HG02970 (cell line): ENCODE data around the gene LMAN1L.
"Not testable (repeated sequence)": the region's sequence is repeated elsewhere in the genome, so short reads cannot be mapped to it uniquely, and the experiment has no call there.

Experiments used
- ATAC-seq: cut with Tn5 transposase; IDR thresholded peaks from one replicate; pipeline ENCODE4 v1.9.1; 2021; ENCODE audit warnings: mild to moderate bottlenecking, moderate library complexity, moderate number of reproducible peaks; ENCODE audit not compliant: unreplicated experiment, low FRiP score

Gene LMAN1L

DNA sequence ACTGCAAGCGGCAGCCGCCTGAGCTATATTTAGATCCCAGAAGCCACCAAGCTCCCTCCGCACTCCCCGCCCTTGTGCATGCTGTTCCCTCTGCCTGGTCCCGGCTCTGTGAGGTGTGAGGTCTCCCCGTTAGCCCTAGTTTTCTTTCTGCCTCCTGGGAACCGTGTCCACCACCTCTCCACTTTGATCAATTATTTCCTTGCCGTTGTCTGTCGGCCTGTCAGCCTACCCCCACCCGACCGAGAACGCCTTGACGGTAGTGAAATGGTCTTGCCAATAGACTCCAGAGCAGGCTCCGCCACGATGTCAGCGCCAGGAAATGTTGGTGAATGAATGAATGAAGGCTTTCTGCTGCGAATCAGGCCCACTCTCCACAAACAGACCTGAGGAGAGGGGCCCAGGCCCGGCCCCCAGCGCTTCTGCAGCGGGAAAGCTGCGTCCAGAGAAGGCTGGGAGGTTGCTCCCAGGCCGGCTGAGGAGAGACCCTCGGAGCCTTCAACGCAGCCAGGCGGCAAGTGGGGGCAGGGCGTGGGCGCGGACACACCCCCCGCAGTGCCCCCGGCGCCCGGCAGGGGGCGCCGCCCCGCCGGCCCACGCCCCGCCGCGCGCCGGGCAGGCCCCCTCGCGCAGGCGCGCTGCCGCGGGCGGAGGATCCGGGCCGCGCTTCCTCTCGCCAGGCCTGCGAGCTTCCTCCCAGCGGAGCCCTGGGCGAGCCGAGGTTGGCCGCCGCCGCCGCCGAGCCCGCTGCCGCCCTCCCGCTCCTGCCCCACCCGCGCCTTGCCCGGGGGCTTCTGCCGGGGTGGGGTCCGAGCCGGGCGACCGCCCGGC lies 31.0 kb upstream of the LMAN1L start, which contains the start of gene CSK:
TSS of gene CSK (plus strand) at position 650 of the 828 bp plus-strand sequence. CDS start 16,218 bp downstream, outside the sequence.
- ATAC-seq, result peak; percentile 46

DNA sequence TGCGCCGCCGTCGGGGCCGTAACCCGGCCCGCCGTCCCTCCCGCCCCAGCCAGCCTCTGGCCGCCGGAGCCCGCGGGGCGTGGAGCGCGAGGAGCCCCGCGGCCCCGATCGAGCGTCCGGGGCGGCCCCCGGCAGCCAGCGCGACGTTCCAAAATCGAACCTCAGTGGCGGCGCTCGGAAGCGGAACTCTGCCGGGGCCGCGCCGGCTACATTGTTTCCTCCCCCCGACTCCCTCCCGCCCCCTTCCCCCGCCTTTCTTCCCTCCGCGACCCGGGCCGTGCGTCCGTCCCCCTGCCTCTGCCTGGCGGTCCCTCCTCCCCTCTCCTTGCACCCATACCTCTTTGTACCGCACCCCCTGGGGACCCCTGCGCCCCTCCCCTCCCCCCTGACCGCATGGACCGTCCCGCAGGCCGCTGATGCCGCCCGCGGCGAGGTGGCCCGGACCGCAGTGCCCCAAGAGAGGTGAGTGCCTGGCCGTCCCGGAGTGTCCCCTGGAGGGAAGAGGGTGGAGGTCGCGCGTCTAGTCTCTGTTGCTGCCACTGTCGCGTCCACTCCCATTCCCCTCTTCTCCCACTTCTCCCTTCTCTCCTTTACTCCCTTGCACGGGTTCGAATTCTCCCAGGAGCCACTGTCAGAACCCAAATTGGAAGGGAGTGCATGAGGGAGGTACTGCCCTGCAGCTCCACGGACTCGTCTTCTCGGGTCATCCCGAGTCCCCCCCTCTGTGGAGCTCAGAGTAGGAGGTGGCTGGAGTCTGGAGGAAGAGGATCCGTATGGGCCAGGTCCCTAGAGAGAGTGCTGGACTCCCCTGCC lies 30.2 kb upstream of the LMAN1L start:
- ATAC-seq, result peak; percentile 19

DNA sequence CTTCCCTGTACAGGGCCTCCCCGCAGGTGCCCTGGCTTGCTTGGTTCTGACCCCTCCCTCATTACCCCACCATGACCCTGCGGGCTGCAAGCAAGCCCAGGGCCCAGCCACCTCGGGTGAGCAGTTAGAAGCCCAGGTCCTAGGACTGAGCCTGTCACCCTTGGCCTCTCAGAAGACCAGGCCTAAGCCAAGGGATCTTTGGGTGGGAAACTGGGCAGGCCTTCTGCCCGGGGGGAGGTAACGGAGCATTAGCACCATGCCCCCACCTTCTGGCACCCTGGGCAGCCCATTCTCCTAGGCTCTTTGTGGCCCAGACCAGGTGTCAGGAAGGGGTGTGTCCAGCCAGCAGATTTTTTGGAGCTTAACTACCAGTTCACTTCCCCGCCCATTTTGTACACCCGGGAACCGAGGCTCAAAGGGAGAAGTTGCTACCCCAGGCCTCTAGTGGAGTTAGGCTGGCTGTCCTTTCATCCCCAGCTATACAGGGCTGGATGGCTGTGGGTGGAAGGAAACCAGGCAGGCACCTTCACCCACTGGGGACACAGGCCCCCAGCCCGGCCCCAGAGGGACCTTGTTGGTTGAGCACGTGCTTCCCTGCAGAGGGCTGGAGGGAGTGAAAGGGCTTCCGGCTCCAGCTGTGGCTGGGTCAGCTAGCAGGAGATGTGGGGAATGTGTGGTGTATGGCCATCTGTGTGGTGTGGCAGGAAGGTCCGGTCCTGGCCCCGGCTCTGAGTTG lies 29.4 kb upstream of the LMAN1L start:
- no peak for ATAC-seq

DNA sequence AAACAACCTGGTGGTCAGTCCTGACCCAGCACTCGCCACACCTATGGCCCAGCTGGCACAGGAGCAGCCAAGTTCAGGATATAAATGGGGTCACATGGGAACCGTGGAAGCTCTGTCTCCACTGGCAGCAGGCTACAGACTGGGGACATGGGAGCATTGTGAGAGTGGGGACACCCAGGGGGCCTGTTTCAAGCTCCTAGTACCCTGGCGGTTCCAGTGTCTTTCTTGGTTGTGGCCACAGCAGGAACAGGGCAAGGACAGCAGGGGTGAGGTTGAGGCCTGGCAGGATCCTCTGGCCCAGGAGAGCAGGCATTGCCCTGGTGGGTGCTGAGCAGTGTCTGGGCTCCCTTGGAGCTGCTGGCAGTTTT lies 28.8 kb upstream of the LMAN1L start:
- no peak for ATAC-seq

DNA sequence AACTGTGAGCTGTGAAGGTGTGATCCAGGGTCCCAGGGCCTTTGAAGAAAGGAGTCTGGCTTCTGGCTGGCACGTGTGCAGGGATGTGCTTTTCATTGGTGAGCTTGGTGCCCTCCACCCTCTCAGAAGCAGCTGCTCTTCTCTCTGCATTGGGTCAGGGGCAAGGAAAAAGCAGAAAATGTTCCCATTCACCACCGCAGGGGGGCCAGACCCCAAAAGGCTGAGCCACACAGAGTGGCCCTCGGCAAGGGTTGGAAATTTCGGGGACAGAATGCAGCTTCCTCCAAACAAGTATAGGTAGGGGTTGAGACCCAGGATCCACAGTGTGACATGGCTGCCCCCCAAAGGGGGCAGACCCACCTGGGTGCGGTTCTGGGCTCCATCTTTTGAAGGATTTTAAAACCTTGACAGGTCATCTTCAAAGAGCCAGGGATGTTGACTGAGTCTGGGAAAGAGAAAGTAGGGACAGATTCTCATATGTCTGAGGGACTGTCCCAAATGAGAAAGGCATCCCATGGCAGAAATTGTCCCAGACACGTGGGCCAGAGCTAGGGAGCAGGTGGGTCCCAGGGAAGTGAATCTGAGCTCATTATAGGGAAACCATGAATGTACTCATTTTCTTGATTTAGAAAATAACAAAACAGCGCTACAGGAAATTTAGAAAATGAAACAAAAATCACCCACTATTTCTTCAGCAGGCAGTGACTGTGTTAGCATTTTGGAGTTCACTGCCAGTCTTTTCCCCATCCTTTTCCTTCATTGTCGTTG lies 28.0 kb upstream of the LMAN1L start:
- ATAC-seq, result no peak

DNA sequence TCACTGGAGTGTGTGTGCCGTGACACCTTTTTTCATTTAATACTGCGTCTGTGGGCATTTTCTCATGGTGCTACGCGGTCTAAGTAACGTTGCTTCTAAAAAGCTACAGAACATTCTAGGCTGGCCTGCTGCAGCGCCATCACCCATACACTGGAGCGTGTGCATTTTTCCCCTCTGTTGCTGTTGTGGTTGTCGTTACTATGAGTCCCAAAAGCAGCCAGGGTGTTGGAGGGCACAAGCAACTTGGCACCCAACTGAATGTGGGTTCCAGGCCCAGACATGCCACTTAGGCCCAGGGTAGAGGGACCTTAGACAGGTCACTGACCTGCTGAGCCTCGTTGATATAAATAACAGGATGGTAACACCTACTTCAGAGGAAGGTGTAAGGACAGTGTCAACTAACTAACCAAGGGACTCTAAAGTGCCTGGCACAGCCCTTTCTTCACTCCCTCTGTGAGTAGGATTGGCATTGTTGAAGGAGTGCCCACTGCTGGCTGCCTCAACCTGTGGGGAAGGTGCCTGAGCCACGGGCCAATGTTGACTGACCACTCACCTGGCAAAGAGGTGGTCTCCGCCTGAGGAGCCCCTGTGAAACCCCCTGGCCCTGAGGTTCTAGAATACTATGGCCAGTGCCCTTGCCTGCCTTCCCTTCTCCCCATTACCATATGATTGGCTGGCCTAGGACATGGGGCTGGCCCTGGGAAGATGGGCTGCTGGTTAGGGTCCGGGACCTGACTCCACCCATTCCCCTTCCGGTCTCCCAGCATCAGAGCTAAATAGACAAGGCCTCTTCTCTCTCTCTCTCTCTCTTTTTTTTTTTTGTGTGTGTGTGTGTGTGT lies 27.2 kb upstream of the LMAN1L start:
- ATAC-seq, result no peak

DNA sequence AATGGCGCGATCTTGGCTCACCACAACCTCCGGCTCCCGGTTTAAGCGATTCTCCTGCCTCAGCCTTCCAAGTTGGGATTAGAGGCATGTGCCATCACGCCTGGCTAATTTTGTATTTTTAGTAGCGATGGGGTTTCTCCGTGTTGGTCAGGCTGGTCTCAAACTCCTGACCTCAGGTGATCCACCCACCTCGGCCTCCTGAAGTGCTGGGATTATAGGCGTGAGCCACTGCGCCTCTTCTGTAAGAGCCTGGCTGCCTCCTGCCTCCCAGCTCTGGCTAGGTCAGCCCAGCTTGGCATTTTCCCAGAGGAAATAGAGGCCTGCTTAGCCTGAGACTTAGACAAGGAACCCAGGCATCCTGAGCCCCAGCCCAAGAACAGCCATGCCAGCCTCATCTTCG lies 26.6 kb upstream of the LMAN1L start:
- ATAC-seq, result not testable (repeated sequence)

DNA sequence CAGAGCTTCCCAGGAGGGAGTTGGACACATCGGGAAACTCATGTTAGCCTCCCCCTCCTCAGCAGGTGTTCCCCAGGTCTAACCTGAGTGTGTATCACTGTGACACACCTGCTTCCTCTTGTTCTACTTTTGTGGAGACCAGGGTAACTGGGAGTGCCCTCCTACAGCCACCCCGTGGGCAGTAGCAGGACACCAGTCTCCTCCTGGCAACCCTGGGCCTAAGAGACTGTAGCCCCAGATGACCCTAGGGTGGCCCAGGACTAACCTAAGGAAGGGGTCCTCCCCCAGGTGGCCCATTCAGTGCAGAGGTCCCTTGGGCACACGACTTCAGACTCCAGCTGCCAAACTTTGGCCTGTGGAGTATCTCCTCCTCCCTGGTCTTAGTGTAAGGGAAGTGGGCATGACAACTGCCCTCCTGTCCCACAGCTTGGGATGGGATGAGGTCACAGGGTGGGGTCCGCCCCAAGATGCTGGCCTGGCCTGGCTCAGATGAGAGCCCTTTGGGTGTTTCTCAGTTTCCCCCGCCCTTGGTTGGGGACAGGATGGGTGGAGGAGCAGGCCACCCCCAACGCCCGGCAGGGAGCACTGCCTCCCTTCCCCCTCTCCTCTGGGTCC lies 26.0 kb upstream of the LMAN1L start:
- ATAC-seq, result no peak

DNA sequence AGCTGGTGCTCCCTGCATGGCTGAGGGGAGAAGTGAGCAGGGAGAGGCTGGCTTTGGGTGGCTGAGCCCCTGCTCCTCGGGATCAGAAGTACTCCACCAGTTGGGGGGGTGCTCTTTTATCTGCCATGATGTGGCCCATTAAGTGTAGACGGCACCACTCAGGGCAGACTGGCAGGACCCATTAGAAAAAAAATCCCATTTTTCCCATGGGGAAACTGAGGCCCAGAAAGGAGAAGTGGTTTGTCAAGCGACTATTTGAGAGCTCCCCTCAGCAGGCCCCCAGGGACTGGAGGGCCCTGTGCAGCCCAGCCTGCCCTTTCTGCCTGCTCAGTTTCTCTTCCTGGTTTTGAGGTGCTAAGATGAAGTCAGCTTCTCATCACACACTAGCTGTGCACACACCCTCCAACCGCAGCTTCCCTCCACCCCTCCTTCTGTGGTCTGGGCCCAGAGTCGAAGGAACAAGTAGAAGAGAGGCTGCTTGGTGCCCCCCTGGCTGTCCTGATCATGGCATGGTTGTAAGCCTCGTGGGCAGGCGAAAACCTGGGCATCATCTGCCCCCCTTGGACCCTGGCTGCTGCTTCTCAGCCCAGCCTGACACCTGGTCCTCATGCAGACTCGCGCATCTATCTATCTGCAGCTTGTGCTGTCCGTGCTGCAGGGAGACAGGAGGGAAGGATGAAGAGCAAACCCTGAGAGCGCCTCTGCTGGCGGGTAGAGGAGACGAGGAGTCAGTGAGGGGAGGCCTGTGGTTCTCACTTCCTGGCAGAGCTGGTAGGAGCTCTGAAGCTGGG lies 25.2 kb upstream of the LMAN1L start:
- ATAC-seq, result peak; percentile 43

DNA sequence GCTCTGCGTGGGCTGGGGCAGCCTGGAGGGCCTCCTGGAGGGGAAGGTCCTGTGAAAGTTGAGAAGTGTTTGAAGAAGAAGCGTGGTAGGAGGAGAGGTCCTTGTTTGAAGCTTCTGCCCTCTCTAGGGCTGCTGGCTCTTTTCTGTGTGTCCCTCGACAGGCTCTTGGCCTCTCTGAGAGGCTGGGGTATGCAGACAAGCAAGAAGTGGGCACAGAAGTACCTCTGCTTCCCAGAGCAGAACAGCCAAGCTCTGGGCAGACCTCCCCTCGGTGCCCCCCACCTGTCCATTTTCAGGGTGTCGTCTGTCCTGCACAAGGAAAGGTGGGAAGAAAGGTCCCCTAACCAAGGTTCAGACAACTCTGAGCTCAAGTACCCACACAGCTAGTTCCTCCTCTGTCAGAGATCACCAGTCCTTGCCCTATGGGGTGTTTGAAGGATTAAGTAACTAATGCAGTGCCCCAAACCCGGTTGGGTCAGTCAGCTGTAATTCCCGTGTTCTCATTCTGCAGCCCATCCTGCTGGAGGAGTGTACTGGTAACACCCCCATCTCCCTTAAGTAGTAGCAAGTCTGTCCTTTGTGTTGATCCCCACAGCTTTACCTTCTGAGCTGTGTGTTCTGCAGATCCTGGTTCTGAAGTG lies 24.5 kb upstream of the LMAN1L start:
- ATAC-seq, result no peak

DNA sequence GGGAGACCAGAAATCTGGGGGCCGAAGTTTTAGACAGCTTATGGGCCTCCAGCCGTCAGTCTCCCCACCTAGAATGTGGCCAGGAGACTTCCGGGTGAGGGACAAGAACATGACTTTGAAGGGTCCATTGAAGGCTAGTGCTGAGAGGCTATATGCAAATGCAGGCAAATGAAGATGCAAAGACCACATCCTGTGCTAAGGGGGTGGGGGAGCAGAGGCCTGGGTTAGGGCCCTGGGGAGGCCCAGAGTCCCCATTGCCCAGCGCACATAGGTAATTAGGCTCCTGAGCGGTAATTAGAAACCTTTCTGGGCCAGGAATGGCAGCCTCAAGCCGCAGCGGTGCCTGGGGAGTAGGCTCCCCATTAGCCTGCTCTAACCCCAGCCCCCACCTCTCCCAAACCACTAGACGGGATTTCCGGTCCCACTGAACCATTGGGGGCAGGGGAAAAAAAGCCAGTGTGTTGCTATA lies 23.9 kb upstream of the LMAN1L start:
- ATAC-seq, result no peak

DNA sequence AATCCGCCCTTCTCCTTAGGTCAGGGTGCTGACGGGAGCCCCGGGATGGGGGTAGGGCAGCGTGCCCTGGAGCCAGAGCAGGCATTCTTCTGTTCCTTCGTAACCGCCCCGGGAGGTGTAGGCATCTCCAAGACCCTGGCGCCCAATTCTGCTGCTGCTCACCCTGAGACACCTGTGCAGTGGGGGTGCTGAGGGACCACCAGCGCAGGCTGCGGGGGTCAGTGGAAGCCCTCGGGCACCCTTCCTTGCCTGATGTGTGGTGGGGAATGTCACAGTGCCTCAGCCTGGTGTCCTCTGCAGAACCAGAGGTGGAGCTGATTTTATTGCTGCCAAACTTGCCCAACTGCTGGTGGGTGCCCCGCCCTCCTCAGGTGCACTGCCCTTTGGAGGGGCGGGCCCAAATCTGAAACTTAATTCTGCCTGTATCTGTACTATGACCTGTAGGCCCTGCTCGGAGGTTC lies 23.4 kb upstream of the LMAN1L start:
- no peak for ATAC-seq

DNA sequence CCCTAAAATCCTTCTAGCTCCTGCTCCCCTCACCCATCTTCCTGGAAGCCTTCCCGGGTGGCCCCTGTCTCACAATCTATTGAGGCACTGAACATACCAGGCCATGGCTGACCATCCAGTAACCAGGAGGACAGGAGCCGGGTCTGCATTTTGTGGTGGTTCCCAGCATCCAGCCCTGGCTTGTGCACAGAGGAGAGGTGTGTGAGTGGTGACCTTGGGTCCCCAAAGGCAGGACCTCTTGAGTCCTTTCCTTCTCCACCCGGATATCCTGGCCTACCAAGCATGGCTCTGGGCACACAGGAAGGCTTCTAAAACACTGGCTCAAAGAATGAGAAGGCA lies 22.9 kb upstream of the LMAN1L start:
- ATAC-seq, result no peak

DNA sequence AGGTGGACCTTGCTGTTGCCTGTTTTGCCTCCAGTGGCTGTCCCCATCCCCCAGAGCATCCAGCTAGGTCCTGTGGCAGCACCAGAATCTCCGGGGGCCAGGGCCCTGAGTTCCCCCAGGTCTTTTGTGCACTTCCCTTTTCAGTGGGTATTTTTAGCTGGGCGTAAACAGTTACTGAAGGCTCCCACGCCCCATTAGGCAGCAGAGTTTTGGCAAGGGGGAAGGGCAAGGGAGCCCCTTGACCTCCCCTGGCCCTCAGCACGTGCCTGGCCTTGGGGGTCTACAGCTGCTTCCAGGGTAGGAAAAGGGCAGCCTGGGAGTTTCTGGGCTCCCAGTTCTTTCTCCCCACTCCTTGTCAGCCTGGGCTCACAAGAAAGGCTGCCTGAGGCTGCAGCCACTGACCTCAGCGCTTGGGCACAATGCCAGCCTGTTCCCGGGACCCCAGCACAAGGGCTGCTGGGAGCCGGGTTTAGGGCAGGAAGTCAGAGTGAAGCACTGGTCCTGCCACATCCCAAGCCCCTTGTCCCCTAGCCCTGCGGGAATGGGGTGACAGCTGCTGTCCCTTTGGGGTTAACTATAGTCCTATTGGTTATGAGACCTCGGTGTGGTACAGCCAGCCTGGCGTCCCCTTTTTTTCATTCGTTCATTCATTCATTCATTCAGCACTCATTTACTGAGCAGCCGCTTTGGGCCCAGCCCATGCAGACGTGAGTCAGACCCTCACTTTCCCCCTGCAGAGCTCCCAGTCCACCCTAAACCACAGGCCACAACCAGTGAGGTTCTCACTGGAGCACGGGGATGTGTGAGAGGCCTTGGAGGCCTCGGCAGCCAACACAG lies 22.3 kb upstream of the LMAN1L start:
- no peak for ATAC-seq

DNA sequence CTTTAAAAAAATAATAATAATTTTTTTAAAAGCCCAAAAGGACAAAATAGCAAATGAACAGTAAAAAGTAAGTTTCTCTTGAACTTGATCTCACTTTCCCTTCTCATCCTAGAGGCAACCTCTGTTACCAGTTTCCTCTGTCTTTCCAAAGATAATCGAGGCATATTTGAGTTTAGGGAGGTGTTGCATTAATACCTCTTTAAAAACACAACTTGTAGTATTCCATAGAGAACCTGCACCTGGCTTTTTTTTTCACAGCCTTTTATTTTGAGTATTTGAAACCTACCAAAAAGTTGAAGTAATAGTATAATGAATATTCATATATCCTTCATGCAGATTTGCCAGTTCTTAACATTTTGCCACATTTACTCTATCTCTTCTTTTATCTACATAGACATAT lies 21.6 kb upstream of the LMAN1L start:
- ATAC-seq, result no peak

DNA sequence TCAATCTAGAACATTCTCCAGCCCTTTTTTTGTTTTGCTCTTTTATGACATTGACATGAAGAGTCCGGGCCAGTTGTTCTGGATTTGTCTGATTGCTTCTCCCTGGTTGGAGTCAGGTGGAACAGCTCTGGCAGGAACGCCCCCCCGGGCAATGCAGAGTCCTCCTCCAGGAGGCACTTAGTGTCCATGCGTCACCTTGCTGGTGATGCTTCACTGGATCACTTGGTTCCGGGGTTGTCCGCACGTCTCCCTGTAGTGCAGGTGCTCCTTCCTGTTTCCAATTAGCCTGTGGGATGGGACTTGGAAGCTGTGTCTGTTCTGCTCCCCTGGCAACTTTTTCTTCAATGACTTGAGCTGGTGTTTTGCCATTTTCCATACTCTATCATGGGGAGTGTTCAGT lies 21.0 kb upstream of the LMAN1L start:
- no peak for ATAC-seq
